Measurements from ENCODE around the gene SDK2.

SDK2 gene

DNA sequence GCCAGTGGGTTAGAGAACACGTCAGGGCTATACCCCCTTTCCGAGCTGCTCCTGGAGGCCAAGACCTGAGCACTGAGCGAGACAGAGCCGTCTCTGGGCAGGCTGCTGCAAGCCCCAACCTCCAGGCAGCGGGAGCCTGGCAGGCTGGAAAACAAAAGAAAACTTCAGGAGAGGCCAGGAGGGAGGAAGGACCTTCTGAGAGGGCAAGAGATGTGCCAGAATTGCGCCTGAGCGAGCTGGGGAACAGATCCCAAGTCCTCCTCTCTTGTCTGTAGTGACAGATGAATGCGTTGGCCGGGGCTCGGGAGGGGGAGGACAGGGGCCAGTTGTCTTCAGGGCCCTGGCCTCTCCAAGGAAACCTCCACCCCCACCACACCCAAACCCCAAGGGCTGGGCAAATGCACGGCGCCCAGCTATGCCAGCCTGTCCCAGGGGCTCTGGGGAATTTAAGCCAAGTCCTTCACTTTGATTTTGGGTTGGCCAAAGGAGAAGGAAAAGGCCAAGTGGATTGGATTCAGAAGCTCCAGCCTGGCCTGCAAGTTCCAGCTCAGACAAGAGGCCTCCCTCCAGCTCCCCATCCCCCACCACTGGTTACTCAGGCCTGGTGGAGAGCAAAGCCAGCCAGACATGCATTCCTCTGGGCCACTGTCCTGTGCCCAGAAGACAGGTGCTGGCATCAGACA is 18.1 kb downstream of the SDK2 start:
- no peak for TF ChIP-seq SPI1 (IDR thresholded peaks at IDR 0.05; ENCODE audit: low read depth, low read length)
- TF ChIP-seq POU2F2 (IDR thresholded peaks at IDR 0.05; ENCODE audit: low read depth, low read length): no peak
- TF ChIP-seq PAX5 (IDR thresholded peaks at IDR 0.05; ENCODE audit: insufficient read depth, low read length, severe bottlenecking): no peak
- DNase-seq (ENCODE audit: insufficient read length, low spot score): no peak
- FAIRE-seq: no peak

DNA sequence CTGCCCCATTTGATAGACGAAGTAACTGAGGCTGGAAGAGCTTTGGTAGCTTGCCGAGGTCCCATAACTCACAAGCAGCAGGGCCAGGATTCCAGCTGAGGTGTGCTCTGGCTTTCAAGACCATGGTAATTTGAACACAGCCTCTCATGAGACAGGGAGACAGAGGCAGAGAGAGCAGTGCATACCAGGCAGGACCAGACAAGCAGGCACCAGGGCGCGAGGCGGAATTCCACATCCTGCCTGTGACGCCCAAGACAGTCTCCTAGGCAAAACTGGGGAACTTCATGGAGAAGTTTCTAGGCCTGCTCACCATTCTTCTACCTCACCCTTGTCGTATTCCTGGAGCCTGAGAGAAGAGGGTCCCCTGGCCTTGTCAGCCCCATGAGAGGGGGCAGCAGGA is 19.2 kb downstream of the SDK2 start:
- no peak for FAIRE-seq
- no peak for TF ChIP-seq POLR2A (IDR thresholded peaks at IDR 0.05; ENCODE audit: low read depth, low read length)
- TF ChIP-seq POU2F2 (IDR thresholded peaks at IDR 0.05; ENCODE audit: low read depth, low read length): no peak
- no peak for TF ChIP-seq POLR2AphosphoS5 (IDR thresholded peaks at IDR 0.05; ENCODE audit: low read depth, low read length)
- no peak for TF ChIP-seq PAX5 (IDR thresholded peaks at IDR 0.05; ENCODE audit: insufficient read depth, low read length, severe bottlenecking)
- TF ChIP-seq TAF1 (IDR thresholded peaks at IDR 0.05; ENCODE audit: low read depth, low read length): no peak
- TF ChIP-seq SPI1 (IDR thresholded peaks at IDR 0.05; ENCODE audit: low read depth, low read length): no peak
- no peak for DNase-seq (ENCODE audit: insufficient read length, low spot score)

DNA sequence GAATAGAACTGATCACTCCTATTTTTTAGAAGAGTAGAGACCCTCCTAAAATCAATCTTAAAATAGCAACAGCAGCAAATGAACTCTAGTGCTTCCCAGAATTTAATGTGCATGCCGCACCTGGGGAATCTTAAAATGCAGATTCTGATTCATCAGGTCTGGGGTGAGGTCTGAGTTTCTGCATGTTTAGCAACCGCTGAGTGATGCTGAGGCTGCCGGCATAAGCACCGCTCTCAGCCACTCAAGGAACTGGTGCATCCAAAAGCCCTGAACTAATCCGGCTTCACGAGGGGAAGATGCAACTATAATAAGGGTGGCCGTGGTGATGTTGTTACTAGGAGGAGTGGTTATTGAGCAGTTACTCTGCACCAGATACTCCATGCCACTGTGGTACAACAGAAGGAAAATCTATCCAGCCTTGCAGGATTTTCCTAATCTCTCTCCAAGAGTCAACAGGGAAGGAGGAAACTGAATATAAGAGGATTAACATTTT is 19.7 kb downstream of the SDK2 start:
- TF ChIP-seq POU2F2 (IDR thresholded peaks at IDR 0.05; ENCODE audit: low read depth, low read length) (no peak), POLR2A (IDR thresholded peaks at IDR 0.05; ENCODE audit: low read depth, low read length) (no peak), TAF1 (IDR thresholded peaks at IDR 0.05; ENCODE audit: low read depth, low read length) (no peak), SPI1 (IDR thresholded peaks at IDR 0.05; ENCODE audit: low read depth, low read length) (no peak), PAX5 (IDR thresholded peaks at IDR 0.05; ENCODE audit: insufficient read depth, low read length, severe bottlenecking) (no peak), POLR2AphosphoS5 (IDR thresholded peaks at IDR 0.05; ENCODE audit: low read depth, low read length) (no peak)
- no peak for FAIRE-seq
- DNase-seq (ENCODE audit: insufficient read length, low spot score): no peak

DNA sequence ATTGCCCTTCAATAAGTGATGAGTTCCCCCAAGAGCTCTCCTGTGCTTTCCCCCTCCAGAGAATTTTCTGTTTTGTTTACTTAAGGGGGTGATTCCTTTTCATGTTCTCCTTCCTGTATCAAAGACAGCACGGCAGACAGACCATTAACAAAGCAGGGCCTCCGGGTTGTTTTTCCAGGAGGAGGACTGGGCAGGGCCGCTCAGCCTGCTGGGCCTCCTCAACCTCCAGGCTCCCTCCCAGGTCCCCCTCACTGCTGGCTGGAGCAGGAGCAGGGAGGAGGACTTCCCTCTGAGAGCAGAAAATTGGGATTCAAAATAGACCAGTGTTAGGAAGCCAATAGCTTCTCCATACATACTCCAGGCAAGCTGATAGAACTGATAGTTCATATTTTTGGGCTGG is 20.4 kb downstream of the SDK2 start:
- TF ChIP-seq TAF1 (IDR thresholded peaks at IDR 0.05; ENCODE audit: low read depth, low read length) (no peak), POLR2AphosphoS5 (IDR thresholded peaks at IDR 0.05; ENCODE audit: low read depth, low read length) (no peak), PAX5 (IDR thresholded peaks at IDR 0.05; ENCODE audit: insufficient read depth, low read length, severe bottlenecking) (no peak)
- FAIRE-seq: no peak

DNA sequence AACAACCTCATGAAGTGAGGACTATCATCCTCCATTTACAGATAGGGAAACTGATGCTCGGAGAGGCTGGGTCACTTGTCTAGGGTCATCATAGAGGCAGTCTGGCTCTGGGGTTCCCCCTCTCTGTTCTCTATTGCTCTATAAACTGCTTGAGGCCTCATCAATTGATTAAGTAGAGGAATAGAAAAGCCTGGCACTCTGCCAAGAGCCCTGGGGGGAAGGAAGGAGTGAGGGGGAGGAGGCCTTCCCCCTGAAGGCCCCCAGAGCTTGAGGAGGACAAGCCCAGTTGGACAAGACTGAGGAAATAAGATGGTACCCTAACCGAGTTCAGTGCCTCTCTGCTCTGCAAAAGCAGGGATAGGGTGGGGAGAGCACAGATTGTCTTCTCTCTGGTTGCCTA is 21.0 kb downstream of the SDK2 start:
- no peak for TF ChIP-seq POLR2A (IDR thresholded peaks at IDR 0.05; ENCODE audit: low read depth, low read length)
- no peak for DNase-seq (ENCODE audit: insufficient read length, low spot score)
- no peak for FAIRE-seq

More for the DNA sequence above, 20.4 kb downstream of the SDK2 start:
- DNase-seq (ENCODE audit: insufficient read length, low spot score): no peak

DNA sequence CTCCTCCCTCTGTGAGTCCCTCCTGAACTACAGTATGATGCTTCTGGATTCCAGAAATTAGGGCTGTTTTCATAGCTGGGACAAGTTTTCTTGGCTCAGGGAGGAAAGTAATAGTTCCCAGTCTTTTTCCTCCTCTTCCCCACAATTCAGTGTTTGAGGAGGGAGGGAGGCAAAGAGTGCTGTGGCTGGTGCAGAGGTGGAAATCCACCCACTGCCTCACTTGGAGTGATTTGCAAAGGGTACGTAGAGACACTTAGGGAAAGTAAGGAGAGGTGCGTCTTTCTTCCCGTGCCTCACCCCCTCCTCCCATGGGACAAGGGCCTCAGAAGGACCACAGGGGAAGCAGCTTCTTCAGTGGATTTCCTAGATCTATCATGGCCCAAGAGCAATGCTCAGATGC is 21.9 kb downstream of the SDK2 start:
- no peak for FAIRE-seq
- TF ChIP-seq SPI1 (IDR thresholded peaks at IDR 0.05; ENCODE audit: low read depth, low read length) (no peak), POU2F2 (IDR thresholded peaks at IDR 0.05; ENCODE audit: low read depth, low read length) (no peak), POLR2A (IDR thresholded peaks at IDR 0.05; ENCODE audit: low read depth, low read length) (no peak), POLR2AphosphoS5 (IDR thresholded peaks at IDR 0.05; ENCODE audit: low read depth, low read length) (no peak), PAX5 (IDR thresholded peaks at IDR 0.05; ENCODE audit: insufficient read depth, low read length, severe bottlenecking) (no peak), TAF1 (IDR thresholded peaks at IDR 0.05; ENCODE audit: low read depth, low read length) (no peak)
- no peak for DNase-seq (ENCODE audit: insufficient read length, low spot score)

DNA sequence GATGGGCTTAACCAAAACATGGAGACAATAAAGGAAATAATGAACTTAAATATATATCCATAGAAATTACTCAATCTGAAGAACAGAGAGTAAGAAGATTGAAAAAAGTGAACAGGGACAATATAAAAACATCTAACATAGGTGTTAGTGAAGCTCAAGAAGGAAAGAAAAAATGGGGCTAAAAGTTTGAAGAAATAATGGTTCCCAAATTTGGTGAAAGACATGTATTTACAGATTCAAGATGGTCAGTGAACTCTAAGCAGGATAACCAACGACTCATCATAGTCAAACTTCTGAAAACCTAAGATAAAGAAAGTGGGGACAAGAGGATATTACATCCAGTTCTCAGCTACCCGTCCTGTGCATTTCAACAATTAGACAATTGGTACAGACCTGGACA is 22.6 kb downstream of the SDK2 start:
- DNase-seq (ENCODE audit: insufficient read length, low spot score) (no peak), FAIRE-seq (no peak)
- no peak for TF ChIP-seq SPI1 (IDR thresholded peaks at IDR 0.05; ENCODE audit: low read depth, low read length)
- TF ChIP-seq POU2F2 (IDR thresholded peaks at IDR 0.05; ENCODE audit: low read depth, low read length): no peak
- no peak for TF ChIP-seq TAF1 (IDR thresholded peaks at IDR 0.05; ENCODE audit: low read depth, low read length)
- no peak for TF ChIP-seq POLR2AphosphoS5 (IDR thresholded peaks at IDR 0.05; ENCODE audit: low read depth, low read length)
- no peak for TF ChIP-seq PAX5 (IDR thresholded peaks at IDR 0.05; ENCODE audit: insufficient read depth, low read length, severe bottlenecking)
- no peak for TF ChIP-seq POLR2A (IDR thresholded peaks at IDR 0.05; ENCODE audit: low read depth, low read length)

DNA sequence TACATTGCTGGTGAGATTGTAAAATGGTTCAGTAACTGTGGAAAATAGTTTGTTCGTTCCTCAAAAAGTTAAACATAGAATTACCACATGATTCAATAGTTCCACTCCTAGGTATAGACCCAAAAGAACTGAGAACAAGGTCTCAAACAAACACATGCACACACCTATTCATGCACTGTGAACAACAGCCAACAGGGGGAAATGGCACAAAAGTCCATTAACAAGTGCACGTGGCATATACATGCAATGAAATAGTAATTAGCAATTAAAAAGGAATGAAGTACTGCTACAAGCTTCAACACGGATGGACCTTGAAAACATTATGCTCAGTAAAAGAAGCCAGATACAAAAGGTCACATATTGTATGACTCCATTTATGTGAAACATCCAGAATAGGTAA is 23.8 kb downstream of the SDK2 start:
- TF ChIP-seq SPI1 (IDR thresholded peaks at IDR 0.05; ENCODE audit: low read depth, low read length) (no peak), POLR2AphosphoS5 (IDR thresholded peaks at IDR 0.05; ENCODE audit: low read depth, low read length) (no peak), POU2F2 (IDR thresholded peaks at IDR 0.05; ENCODE audit: low read depth, low read length) (no peak), TAF1 (IDR thresholded peaks at IDR 0.05; ENCODE audit: low read depth, low read length) (no peak), POLR2A (IDR thresholded peaks at IDR 0.05; ENCODE audit: low read depth, low read length) (no peak), PAX5 (IDR thresholded peaks at IDR 0.05; ENCODE audit: insufficient read depth, low read length, severe bottlenecking) (no peak)
- FAIRE-seq (no peak), DNase-seq (ENCODE audit: insufficient read length, low spot score) (no peak)

DNA sequence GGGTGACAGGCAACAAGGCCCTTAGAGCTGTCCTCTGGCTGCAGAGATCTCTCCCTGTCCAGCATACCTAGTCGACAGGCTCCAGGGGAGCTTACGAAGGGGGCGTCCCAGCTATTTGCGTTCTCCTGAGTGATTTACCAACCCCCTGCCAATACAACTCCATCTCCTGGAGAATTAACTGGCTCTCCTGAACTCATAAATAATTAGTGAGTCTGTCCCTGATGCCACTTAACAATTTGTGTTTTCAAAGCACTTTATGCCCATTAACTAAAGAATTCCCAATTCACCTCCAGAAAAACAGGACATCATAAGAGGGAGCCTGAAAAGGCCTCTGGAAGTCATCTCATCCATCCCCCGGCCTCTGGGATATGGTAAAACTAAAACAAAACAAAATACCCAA is 26.7 kb downstream of the SDK2 start:
- DNase-seq (ENCODE audit: insufficient read length, low spot score) (no peak), FAIRE-seq (no peak)
- TF ChIP-seq POU2F2 (IDR thresholded peaks at IDR 0.05; ENCODE audit: low read depth, low read length) (no peak), SPI1 (IDR thresholded peaks at IDR 0.05; ENCODE audit: low read depth, low read length) (no peak), TAF1 (IDR thresholded peaks at IDR 0.05; ENCODE audit: low read depth, low read length) (no peak), POLR2A (IDR thresholded peaks at IDR 0.05; ENCODE audit: low read depth, low read length) (no peak), POLR2AphosphoS5 (IDR thresholded peaks at IDR 0.05; ENCODE audit: low read depth, low read length) (no peak), PAX5 (IDR thresholded peaks at IDR 0.05; ENCODE audit: insufficient read depth, low read length, severe bottlenecking) (no peak)

DNA sequence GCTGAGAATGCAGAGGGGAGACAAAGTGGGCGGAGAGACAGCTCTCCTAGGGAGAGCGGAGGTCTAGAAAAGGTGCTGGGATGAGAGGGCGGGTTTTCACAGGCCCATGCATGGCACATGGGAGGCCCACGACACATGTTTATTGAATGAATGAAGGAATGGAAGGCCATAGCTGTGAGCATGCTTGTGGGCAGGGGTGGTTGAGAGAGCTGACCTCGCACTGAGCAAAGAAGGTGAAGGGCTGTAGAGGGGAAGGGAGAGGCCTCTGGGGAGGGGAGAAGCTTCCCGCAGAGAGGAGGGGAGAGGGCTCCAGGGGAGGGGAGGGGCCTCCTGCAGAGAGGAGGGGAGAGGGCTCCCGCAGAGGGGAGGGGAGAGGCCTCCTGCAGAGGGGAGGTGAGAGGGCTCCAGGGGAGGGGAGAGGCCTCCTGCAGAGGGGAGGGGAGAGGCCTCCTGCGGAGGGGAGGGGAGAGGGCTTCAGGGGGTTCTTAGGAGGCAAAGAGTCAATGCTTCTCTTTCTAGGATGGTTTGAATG is 27.3 kb downstream of the SDK2 start:
- TF ChIP-seq TAF1 (IDR thresholded peaks at IDR 0.05; ENCODE audit: low read depth, low read length) (no peak), POLR2A (IDR thresholded peaks at IDR 0.05; ENCODE audit: low read depth, low read length) (no peak), POU2F2 (IDR thresholded peaks at IDR 0.05; ENCODE audit: low read depth, low read length) (no peak), POLR2AphosphoS5 (IDR thresholded peaks at IDR 0.05; ENCODE audit: low read depth, low read length) (no peak), PAX5 (IDR thresholded peaks at IDR 0.05; ENCODE audit: insufficient read depth, low read length, severe bottlenecking) (no peak), SPI1 (IDR thresholded peaks at IDR 0.05; ENCODE audit: low read depth, low read length) (no peak)
- no peak for FAIRE-seq
- DNase-seq (ENCODE audit: insufficient read length, low spot score): no peak
